Right renal cortex interstitium (tissue), 3 donors: Measurements from ENCODE around the gene KRTAP4-7. TPM values are rescaled to one million over a fixed set of nuclear protein-coding genes. Genes with fewer than 3 reads are reported as not detected.
"Not testable (repeated sequence)": the region's sequence is repeated elsewhere in the genome, so short reads cannot be mapped to it uniquely, and the experiment has no call there.

Experiments used
- DNase-seq, 3 donors: peaks; one replicate each; pipeline ENCODE4 v3.0.0-alpha.2; 2013; ENCODE audit warnings: low read depth in 3 of 3, low spot score in 2 of 3
- polyA plus RNA-seq, 3 donors: library from polyadenylated mRNA; unstranded; fragments of 120-200 nt; gene quantifications; one replicate each; pipeline ENCODE4 v1.2.1, GENCODE V29; 2013; ENCODE audit not compliant: insufficient read length in 3 of 3

Gene KRTAP4-7
- polyA plus RNA-seq, result not detected

DNA sequence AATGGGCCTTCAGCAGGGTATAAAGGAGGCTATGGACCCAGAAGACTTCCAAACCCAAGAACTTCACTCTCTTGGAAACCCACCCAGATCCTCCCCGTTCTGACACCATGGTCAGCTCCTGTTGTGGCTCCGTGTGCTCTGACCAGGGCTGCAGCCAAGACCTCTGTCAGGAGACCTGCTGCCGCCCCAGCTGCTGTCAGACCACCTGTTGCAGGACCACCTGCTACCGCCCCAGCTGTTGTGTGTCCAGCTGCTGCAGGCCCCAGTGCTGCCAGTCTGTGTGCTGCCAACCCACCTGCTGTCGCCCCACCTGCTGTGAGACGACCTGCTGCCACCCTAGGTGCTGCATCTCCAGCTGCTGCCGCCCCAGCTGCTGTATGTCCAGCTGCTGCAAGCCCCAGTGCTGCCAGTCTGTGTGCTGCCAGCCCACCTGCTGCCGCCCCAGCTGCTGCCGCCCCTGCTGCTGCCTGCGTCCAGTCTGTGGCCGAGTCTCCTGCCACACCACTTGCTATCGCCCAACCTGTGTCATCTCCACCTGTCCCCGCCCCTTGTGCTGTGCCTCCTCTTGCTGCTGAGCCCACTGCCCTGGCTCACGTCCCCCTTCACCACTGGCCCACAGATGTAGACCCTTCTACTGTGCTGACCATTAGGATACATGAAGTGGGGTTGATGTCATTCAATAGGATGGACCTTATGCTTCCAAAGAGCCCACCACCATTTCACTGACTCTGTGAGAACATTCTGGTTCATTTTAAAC, at the start of gene KRTAP4-7:
Gene KRTAP4-7 (plus strand): TSS at position 51 of the 757 bp plus-strand sequence. CDS start 57 bp downstream, at position 108.
- not testable (repeated sequence) for DNase-seq

DNA sequence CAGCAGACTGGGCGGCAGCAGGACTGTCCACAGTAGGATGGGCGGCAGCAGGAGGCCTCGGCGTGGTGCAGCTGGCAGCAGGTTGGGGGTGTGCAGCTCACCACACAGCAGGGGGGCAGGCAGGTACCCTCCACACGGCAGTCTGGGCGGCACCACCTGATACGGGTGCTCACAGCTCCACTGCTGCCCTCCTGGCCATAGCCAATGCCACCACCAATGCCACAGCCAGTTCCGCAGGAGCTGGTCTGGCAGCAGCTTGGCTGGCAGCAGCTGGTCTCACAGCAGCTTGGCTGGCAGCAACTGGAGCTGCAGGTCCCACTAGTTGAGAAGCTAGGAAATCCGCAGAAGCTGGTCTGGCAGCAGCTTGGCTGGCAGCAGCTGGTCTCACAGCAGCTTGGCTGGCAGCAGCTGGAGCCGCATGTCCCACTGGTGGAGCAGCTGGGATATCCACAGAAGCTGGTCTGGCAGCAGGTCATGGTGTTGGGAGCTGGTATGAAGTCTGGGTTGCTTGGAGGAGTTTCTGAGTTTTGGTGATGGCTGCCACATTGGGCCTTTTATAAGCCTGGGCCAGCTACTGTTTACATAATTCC, 49.5 kb upstream of the KRTAP4-7 start, which contains the start of gene KRTAP1-3:
Gene KRTAP1-3 (minus strand): TSS at position 529 of the 590 bp plus-strand sequence. CDS start 53 bp downstream, at position 476.
- DNase-seq, result not testable (repeated sequence)

DNA sequence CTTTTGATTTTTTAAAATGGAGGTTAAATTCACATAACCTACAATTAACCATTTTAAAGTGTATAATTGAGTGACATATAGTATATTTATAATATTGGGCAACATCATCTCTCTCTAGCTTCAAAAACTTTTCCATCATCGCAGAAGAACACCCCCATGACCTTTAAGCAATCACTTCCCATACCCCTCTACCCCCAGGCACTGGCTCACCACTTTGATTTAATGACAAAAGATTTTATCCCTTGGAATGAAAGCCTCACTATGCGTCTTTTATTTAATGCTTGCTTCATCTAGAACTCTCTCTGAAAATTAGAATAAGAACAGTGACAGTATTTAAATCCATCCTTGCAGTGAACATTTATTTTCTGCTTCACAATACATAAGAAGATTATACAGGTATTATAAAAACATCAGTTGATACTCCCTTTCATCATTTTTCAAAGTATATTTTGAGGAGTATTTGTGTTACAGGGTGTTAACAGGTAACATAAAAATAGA, 46.0 kb upstream of the KRTAP4-7 start:
- no peak for DNase-seq

DNA sequence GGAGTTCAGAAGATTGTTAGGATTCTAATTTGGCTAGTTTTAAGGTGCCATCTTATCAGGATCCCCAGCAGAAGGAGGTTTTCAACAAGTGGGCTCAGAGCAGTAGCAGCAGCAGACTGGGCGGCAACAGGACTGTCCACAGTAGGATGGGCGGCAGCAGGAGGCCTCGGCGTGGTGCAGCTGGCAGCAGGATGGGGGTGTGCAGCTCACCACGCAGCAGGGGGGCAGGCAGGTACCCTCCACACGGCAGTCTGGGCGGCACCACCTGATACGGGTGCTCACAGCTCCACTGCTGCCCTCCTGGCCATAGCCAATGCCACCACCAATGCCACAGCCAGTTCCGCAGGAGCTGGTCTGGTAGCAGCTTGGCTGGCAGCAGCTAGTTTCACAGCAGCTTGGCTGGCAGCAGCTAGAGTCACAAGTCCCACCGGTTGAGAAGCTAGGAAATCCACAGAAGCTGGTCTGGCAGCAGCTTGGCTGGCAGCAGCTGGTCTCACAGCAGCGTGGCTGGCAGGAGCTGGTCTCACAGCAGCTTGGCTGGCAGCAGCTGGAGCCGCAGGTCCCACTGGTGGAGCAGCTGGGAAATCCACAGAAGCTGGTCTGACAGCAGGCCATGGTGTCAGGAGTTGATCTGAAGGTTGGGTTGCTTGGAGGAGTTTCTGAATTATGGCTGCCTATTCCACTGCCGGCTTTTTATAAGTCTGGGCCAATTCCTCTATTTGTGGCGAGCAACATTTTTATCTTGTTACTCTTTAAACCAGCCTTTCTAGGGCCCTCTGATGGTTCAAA, 43.0 kb upstream of the KRTAP4-7 start, which contains the start of gene KRTAP1-1:
Gene KRTAP1-1 (minus strand): TSS at position 668 of the 789 bp plus-strand sequence. CDS start 53 bp downstream, at position 615.
- not testable (repeated sequence) for DNase-seq

DNA sequence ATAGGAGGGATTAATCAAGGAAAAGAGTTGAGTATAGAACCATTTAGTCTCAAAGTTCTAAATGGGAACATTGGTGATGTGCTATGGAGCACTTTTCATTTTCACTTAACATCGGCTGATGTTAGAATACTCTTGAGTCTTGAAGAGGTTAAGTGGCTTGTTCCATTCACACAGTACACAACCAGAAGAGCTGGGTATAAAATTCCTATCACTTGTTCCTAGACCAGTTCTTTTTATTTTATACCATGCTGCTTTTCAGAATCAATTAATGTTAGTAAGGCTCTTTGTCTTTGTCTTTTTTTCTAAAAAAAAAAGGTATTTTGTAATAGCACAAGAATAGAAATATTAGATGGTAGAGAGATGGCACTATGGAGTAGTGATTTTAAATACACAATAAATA, 41.0 kb upstream of the KRTAP4-7 start:
- no peak for DNase-seq

DNA sequence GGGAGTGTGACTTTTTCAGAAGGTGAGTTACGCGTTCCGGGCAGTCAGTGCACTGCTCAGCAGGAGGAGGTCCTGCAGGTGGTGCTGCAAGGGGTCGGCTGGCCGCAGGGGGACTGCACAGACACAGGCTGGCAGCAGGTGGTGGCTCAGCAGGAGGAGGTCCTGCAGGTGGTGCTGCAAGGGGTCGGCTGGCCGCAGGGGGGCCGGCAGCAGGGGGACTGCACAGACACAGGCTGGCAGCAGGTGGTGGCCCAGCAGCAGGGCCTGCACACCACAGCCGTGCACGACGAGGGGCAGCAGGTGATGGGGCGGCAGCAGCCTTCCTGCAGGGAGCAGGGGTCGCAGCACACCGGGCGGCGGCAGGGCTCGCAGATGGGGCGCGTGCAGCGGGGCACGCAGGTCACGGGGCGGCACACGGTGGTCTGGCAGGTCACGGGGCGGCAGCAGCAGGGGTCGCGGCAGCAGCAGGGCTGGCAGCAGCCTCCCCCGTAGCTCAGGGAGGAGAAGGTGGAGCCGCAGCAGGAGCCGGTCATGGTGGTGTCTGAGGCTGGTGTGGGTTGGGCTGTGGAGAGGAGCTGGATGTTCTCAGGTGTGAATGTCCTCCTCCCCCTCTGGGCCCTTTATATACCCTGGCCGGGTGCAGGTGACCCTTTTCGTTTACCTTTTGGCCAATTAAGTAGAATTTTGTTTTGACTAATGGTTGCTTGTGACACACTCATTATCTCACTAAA, 37.0 kb upstream of the KRTAP4-7 start, which contains the start of gene KRTAP2-1:
Gene KRTAP2-1 (minus strand): TSS at position 582 of the 731 bp plus-strand sequence. CDS start 49 bp downstream, at position 533.
- not testable (repeated sequence) for DNase-seq

DNA sequence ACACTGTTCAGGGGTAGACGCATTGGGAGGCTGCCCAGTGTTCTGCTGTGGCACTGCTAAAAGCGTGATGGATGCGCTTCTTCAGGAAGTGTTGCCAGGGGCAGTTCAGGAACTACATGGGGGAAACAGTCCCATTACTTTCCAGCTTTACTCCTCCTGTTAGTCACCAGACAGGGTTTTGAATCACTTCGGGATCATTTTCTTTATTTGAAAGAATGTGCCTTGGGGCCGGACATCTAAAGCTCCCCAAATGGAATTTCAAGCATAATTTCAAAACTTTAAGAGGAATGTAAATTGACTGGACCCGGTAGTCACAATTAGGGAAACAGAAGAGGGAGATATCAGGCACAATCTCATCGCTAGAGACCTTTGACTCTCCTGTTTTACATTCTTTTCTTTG, 35.5 kb upstream of the KRTAP4-7 start:
- DNase-seq, result no peak

DNA sequence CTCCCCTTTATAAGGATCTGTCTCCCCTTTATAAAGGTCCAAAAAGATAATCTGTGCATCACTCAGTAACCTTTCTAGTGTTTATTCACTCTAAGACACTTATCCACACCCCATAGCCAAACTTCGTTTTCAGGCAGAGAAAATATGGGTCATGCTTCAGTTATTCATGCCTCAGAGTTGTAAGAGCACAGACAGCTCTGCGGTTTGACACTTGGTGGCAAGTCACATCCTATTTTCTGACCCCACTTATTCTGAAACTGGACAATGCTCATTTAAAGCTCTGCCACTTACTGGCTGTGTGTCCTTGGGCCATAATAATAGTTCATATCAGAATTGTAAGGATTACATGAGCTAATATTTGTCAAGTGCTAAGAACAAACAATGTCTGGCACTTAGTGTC, 34.8 kb upstream of the KRTAP4-7 start:
- DNase-seq, result no peak

DNA sequence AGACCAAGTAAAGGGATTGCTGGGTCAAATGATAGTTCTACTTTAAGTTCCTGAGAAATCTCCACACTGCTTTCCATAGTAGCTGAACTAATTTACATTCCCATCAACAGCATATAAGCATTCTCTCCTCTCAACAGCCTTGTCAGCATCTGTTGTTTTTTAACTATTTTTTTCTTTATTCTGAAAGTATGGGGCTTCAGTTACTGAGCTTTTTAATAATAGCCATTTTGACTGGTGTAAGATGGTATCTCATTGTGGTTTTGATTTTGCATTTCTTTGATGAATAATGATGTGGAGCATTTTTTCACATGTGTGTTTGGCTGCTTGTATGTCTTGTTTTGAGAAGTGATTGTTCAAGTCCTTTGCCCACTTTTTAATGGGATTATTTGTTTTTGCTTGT, 31.4 kb upstream of the KRTAP4-7 start:
- no peak for DNase-seq

DNA sequence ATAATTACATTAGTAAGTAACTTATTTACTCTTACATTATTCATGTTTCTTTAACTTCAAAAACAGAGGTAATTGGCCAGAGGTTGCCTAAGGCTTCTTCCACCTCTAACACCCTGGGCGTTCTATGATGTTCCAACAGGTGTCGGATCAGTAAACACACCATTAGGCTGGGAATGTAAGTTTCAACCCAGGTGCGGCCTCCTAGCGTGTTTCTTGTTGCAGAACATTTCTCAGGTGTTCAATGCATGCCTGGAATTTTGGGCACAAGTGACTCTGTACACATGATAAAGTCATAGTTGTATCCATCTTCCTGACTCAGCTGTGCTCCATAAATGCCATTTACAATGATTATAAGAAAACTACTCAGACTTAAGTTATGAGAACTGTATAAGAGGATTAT, 29.9 kb upstream of the KRTAP4-7 start:
- DNase-seq, result peak in 2 of 3 donors; percentile 4 to 16

DNA sequence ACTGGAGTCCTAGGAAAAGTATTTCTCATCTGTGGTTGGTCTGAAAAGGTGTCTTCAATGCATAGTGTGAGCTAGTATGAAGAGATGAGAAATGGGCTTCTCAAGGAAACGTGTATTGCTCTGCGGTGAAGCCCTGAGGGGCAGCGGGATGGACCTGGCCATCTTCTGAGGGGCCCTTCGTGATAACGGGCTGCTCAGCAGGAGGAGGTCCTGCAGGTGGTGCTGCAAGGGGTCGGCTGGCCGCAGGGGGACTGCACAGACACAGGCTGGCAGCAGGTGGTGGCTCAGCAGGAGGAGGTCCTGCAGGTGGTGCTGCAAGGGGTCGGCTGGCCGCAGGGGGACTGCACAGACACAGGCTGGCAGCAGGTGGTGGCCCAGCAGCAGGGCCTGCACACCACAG, 29.4 kb upstream of the KRTAP4-7 start:
- DNase-seq, result not testable (repeated sequence)

DNA sequence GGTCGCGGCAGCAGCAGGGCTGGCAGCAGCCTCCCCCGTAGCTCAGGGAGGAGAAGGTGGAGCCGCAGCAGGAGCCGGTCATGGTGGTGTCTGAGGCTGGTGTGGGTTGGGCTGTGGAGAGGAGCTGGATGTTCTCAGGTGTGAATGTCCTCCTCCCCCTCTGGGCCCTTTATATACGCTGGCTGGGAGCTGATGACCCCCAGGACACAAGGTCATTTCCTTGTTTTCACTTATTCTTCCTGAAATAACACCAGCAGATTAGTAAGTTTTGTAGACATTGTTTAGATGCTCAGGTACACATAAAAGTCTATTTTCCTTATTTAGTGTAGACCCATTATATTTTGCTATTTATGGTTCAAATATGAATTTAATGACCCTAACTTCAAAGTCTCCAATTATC, 28.8 kb upstream of the KRTAP4-7 start, which contains the start of gene KRTAP2-2:
Gene KRTAP2-2 (minus strand): TSS at position 101 of the 400 bp plus-strand sequence. CDS start 19 bp downstream, at position 82.
- not testable (repeated sequence) for DNase-seq

DNA sequence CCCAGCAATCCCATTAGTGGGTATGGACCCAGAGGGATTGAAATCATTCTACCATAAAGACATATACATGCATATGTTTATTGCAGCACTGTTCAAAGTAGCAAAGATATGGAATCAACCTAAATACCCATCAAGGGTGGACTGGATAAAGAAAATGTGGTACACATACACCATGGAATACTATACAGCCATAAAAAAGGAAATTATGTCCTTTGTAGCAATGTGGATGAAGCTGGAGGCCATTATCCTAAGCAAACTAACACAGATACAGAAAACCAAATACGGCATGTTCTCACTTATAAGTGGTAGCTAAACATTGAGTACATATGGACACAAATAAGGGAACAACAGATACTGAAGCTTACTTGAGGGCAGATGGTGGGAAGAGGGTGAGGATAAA, 26.4 kb upstream of the KRTAP4-7 start:
- no peak for DNase-seq

DNA sequence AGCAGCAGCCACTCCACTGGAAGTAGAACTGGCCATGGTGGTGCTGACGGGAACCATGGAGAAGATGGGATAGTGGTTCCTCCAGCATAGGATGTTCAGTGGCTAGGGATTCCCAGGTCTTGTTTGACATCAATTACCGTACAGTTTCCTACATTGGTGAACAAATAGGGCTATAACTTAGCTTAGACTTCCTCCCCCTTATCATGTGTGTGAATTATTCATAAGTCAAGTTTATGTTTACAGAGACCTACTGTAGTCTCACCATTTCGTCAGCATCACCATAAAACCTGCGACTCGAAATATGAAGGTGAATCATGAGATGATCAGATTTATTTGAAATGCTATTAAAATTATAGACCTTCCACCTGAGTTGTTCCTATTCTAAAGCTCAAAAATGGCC, 25.2 kb upstream of the KRTAP4-7 start:
- no peak for DNase-seq

DNA sequence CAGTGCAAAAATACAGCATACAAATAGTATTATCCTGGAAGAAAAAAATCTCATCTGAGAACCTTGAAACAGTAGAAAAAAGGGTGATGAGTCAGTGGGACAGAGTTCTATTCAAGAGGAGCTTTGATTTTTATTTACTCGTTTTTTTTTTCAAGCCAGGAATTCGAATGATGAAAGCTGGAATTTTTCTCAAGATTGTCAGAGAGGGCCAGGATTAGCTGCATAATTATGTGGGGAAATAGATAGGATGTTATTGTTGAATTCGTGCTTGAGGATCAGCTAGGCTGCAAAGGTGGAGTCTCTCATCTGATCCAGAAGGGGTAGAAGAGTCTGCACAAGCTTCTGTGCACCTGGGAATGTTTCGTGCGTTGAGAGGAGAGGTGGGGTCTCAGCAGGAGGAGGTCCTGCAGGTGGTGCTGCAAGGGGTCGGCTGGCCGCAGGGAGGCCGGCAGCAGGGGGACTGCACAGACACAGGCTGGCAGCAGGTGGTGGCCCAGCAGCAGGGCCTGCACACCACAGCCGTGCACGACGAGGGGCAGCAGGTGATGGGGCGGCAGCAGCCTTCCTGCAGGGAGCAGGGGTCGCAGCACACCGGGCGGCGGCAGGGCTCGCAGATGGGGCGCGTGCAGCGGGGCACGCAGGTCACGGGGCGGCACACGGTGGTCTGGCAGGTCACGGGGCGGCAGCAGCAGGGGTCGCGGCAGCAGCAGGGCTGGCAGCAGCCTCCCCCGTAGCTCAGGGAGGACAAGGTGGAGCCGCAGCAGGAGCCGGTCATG, 24.5 kb upstream of the KRTAP4-7 start:
- not testable (repeated sequence) for DNase-seq

DNA sequence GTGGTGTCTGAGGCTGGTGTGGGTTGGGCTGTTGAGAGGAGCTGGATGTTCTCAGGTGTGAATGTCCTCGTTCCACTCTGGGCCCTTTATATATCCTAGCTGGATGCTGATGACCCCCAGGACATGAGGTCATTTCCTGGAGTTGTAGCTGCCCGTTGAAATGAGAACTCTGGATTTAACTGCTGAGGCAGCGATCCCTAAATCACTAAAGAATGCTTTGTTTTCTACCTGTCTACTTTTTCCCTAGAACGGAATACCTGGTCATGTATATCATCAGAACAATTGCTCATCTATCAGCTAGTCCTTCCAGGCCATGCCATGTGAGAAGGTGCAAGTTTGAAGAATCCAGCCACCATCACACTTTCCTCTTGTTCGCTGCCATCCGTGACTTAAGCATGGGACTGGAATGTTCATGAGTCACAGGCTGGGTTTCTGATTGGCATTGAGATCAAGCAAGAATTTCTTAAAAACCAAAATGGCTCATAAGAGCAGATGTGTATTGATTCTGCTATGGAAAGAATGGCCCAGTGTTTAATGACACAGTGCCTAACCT, 23.8 kb upstream of the KRTAP4-7 start, which contains the start of gene KRTAP2-3:
Gene KRTAP2-3 (minus strand): TSS at position 63 of the 553 bp plus-strand sequence. CDS start 64 bp downstream, outside the sequence.
- no peak for DNase-seq

DNA sequence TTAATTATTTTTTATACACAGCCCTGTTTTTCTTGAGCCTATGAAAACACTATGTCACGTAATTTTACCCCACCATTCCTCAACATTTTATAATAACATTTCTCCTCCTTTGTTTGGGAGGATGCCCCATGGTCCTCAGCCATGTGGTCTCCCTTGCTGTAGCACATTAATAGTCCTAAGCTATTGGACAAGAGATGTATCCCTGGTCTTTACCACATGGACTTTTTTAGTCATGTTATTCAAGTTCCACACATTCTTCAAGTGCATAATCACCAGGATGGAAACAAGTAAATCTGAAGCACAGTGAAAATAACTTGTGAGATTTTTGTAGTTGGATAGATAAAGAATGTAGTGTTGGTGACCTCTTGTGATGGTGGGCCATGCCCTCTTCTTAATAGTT, 22.0 kb upstream of the KRTAP4-7 start:
- DNase-seq, result no peak

DNA sequence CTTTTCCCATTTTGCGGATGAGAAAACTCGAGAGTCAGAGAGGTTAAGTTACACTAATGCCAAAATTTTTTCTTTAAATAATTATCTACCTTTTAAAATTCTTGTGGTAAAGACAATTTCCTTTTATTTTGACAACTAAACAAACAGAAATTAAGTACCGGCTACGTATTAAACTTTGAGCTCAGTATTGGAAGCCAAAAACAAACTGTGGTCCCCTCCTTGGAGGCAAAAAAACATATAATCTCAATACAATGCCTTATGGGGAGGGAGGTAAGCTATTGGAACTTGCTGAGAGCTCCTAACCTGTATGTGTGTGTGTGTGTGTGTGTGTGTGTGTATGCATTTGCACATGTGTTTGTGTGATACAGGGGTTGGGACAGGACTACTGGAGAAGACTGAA, 20.5 kb upstream of the KRTAP4-7 start:
- no peak for DNase-seq

DNA sequence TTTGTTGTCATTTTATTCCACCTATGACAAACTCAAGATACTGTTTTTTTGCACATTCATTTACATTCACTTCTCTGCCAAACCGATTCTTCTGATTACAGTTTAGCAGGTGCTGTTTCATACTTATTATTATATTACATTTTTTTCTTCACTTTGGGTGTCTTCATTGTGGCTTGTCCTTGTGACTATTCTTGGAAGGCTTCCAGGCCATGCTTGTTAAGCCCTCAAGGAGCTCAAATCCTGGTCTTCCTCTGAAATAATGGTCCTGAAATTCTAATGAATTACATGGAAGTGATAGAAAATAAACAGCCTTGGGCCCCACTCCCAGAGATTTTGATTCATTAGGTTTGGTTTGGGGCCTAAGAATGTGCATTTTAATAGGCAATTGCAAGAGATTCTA, 19.6 kb upstream of the KRTAP4-7 start:
- DNase-seq, result no peak
